Measurements from ENCODE around the gene PCDHGA1.
"Not testable (repeated sequence)": the region's sequence is repeated elsewhere in the genome, so short reads cannot be mapped to it uniquely, and the experiment has no call there.

The PCDHGA1 gene

DNA sequence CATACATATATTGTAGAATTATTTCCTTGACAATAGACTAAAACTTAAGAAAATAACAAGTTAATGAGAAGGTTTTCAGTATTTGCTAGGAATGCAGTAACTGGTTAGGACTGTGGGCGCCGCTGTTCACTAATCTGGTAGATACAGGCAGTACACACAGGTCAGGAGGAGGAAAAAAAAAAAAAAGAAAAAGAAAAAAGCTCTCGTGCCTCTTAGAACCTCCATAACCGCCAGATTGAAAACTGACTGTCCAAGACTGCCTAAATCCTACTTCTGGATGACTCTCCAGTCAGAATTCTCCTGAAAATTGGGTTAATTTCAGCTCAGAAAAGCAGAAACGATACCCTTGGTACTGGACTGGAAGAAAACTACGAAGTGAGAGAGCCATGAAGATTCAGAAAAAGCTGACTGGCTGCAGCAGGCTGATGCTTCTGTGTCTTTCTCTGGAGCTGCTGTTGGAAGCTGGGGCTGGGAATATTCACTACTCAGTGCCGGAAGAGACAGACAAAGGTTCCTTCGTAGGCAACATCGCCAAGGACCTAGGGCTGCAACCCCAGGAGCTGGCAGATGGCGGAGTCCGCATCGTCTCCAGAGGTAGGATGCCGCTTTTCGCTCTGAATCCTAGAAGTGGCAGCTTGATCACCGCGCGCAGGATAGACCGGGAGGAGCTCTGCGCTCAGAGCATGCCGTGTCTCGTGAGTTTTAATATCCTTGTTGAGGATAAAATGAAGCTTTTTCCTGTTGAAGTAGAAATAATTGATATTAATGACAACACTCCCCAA is at the start of gene PCDHGA1:
Gene PCDHGA1 (plus strand): TSS at position 216 of the 782 bp plus-strand sequence.
- no peak for FAIRE-seq
- DNase-seq (ENCODE audit: insufficient read length, low spot score) = peak; percentile 73

- DNase-seq (ENCODE audit: insufficient read length, low spot score) = no peak
- FAIRE-seq = no peak
Observed at GRCh38 chr5:141298376-141298775, 31.9 kb upstream of the PCDHGA1 start.

DNA sequence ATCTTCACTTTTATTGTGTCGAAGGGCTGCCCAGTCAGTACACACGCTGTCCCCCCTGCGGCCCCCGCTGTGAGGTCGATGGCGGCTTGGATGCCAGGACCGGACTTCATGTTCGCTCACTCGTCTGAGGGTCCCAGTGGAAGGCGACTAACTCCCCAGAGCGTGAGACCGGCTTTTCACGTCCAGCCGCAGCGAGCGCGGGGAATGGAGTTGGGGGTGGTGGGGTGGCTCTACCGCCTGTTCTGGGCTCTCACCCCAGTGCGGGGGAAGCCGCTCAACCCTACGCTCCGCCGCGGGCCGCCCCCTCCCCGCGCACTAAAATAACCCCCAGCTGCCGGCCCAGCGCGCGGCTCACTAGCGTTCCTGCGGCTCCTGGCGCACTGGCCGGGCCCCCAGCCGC is 26.6 kb upstream of the PCDHGA1 start, which contains the start of gene SLC25A2:
Gene SLC25A2 (minus strand): TSS at position 294 of the 400 bp plus-strand sequence. CDS start 184 bp downstream, at position 110.
- no peak for DNase-seq (ENCODE audit: insufficient read length, low spot score)
- FAIRE-seq = no peak

DNA sequence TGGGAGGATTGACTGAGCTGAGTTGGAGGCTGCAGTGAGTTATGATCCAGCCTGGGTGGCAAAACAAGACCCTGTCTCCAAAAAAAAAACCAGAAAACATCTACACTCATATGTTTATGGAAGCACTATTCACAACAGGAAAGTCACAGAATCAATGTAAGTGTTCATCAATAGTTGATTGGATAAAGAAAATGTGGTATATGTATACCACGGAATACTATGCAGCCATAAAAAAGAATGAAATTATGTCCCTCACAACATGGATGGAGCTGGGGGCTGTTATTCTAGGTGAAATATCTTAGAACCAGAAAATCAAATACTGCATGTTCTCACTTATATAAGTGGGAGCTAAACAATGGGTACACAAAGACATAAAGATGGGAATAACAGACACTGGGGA is 23.7 kb upstream of the PCDHGA1 start:
- no peak for DNase-seq (ENCODE audit: insufficient read length, low spot score)
- FAIRE-seq = no peak

- FAIRE-seq = no peak
- no peak for DNase-seq (ENCODE audit: insufficient read length, low spot score)
Observed at GRCh38 chr5:141313711-141314110, 16.6 kb upstream of the PCDHGA1 start.

- DNase-seq (ENCODE audit: insufficient read length, low spot score); FAIRE-seq: not testable (repeated sequence)
Observed at GRCh38 chr5:141316963-141317362, 13.4 kb upstream of the PCDHGA1 start.

DNA sequence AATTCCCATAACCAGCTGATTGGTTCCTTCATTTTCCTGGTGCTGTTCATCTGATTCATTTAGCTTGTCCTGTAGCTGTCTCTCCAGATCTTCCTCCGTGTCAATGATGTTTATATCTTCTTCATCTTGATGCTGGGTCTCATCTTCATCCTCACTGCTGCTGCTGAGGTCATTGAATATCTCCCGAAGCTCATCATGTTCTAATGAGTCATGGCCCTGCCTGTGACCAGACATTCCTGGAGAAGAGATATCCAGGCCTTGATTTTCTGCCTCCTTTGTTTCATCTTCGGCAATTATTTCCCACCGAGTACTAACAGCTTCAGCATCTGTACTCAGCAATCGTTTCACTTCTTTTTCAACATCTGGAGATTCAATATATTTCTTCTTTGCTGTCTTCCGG is 11.1 kb upstream of the PCDHGA1 start:
- no peak for DNase-seq (ENCODE audit: insufficient read length, low spot score)
- no peak for FAIRE-seq

DNA sequence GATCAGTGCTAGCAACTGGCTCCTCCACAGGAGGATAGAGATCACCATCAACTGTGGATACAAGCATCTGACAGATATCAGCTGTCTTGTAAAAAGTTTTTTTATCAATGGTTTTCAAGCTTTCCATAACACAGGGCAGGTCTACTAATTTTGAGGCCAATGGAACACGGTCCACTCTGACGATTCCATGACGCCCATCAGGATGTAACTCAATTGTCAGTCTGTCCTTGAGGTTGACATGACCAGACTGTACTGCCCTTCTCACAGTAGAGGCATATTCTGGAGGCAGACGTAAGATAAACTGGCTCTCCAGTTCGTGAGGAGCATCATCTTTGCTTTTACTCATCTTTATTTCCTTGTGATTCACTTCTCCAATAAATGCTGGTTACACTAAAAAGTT is 10.6 kb upstream of the PCDHGA1 start:
- FAIRE-seq (no peak), DNase-seq (ENCODE audit: insufficient read length, low spot score) (no peak)

DNA sequence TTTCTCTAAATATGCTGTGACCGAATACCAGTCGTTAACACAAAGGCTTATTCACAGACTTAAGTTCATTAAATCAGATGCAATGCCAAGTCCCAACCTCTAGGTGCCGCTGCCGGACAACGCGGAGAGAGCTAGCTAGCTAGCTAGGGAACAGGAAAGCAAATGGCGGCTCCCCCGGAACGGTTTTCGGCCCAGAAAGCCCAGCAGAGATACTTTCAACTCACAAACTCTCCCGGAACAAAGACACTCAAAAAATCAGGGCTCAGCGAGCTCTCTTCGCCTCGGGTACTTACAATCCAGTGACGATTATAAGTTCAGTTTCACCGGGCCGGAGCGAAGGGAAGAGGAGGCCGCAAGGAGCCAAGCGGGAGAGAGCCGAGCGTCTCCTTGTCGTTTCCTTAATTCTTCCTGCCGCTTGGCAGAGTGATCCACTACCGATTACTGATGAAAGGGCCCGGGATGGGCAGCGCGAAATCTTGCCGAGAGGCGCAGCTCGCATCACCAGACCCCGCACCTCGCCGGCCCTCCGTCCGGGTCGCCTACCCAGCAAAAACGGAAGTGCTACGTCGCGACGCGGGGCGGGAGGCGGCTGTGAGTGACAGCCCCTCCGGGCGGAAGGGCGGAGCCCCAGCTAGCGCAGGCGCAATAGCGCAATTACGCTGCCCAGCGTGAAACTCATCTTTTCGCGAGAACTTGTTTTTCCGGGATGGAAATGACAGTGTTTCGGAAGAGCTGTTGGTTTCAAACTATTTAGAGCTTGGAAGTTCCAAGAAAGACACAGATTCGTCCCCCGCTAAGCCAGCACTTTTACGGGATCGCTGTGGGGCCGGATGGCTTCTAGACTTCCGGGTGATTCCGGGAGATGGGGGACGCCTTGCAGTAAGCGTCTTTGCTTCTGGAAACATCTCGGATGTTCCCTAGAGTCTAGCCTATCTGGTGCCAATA is 9.8 kb upstream of the PCDHGA1 start, which contains the start of gene TAF7:
Gene TAF7 (minus strand): TSS at position 560 of the 945 bp plus-strand sequence. CDS start 740 bp downstream, outside the sequence.
- peak; percentile 84 for FAIRE-seq
- DNase-seq (ENCODE audit: insufficient read length, low spot score) = peak; percentile 81

DNA sequence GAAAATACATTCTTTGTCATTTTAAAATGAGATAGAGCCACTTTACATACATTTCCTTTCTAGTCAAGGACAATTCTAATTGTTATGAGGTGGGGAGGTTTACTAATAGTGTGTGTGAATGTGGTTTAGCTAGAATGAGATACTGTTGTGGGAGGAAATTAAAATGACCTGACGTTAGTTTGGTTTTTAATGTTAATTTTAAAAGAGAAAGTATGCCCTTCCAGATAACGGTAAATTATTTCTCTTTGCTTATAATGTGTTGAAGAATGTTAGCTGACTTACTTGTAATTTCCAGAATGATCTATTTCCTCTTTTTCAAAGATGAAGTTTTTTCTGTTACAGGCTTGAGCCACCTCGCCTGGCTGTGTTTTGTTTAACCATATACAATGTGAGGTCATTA is 8.1 kb upstream of the PCDHGA1 start:
- DNase-seq (ENCODE audit: insufficient read length, low spot score) (no peak), FAIRE-seq (no peak)

DNA sequence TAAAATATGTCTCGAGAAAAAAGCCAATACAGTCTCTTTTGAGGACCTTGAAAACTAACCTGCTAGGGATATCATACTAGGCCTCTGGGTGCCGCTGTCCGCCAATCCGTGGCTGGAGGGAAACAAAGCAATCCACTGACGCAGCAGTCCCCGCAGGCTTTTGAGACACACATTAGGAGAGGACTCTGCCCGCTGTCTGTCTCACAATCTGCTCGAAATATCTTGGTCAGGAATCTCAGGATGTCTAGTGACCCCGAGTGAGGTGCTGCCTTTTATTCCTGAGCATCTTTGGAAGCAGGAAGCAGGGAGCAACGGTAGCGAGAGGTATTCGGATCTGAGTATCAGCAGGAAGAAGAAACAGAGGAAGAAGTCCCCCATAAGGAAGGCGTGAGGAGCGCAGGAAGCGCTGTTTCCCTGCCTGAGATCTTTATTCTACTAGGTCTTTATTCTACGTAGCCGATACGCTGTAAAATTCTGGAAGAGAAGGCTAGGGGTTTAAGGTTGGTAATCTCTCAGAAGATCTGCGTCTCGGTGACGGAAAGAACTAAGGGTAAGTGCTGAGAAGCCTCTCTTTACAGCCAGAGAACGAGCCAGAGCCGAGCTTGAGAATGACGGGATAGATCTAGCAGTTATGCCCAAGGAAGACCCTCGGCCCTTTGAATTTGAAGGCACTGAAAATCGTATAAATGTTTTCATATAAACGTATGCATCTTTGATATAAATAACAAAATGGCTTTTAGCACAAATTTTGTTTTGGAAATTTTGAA is 4.0 kb upstream of the PCDHGA1 start:
- DNase-seq (ENCODE audit: insufficient read length, low spot score) (no peak), FAIRE-seq (no peak)

DNA sequence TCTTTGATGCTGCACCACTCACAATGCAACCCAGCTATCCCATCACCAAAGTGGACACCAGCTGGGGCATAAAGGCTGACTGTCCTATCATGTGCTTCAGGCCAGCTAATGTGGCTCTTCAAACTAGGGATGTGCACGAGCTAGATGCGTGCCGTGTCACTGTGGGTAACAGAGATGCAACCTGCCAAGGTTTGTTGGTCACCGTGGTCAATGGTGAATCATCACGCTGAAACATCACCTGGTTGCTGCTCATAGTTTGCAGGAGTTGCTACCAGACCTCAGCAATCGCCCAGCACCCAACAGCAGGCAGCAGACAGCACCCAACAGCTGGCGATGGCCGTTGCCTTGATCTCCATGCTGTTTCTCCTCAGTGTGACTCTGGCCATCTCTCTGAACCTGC is 2.1 kb upstream of the PCDHGA1 start:
- DNase-seq (ENCODE audit: insufficient read length, low spot score) (no peak), FAIRE-seq (no peak)

- DNase-seq (ENCODE audit: insufficient read length, low spot score); FAIRE-seq: not testable (repeated sequence)
Observed at GRCh38 chr5:141332571-141332970, 2.3 kb downstream of the PCDHGA1 start.

DNA sequence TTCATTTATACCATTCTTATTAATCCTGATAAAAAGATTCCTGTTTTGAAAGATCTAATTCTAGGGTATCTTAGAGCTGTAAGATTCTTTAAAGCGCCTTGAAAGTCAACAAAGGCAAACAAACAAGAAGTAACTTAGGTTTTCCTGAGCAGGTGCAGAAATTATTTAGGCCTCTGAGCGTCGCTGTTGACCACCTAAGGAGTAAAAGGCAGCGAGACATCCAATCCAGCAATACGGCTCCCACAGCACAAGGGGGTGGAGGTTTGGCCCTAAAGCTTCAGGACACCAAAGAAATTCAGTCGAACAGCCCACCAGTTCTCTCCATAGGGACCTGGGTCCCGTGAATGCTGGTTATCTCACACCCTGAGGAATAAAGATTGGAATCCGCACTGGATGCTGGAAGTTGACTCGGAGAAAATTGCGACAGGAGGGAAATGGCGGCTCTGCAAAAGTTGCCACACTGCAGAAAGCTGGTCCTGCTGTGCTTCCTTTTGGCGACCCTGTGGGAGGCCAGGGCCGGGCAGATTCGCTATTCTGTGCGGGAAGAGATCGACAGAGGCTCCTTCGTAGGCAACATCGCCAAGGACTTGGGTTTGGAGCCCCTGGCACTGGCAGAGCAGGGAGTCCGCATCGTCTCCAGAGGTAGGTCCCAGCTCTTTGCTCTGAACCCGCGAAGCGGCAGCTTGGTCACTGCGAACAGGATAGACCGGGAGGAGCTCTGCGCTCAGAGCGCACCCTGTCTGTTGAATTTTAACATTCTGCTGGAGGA is 8.4 kb downstream of the PCDHGA1 start, which contains the start of gene PCDHGA2:
Gene PCDHGA2 (plus strand): TSS at position 223 of the 769 bp plus-strand sequence.
- DNase-seq (ENCODE audit: insufficient read length, low spot score) (no peak), FAIRE-seq (no peak)

- FAIRE-seq = not testable (repeated sequence)
Observed at GRCh38 chr5:141340781-141341354, 10.6 kb downstream of the PCDHGA1 start.

GRCh38 chr5:141342773-141343172 is 12.5 kb downstream of the PCDHGA1 start:
- no peak for DNase-seq (ENCODE audit: insufficient read length, low spot score)
- FAIRE-seq = no peak

More at GRCh38 chr5:141340781-141341354, 10.6 kb downstream of the PCDHGA1 start:
- DNase-seq (ENCODE audit: insufficient read length, low spot score) = not testable (repeated sequence)

GRCh38 chr5:141343242-141343952 is 13.1 kb downstream of the PCDHGA1 start, which contains the start of gene PCDHGA3:
Gene PCDHGA3, plus strand, starts transcription at chr5:141343829. Its CDS starts 205 bp downstream, at chr5:141344034.
- no peak for DNase-seq (ENCODE audit: insufficient read length, low spot score)

GRCh38 chr5:141343953-141344463 is 13.7 kb downstream of the PCDHGA1 start:
- no peak for FAIRE-seq
- DNase-seq (ENCODE audit: insufficient read length, low spot score) = no peak

More at GRCh38 chr5:141343242-141343952, 13.1 kb downstream of the PCDHGA1 start, which contains the start of gene PCDHGA3:
- no peak for FAIRE-seq

Measured in HTR-8/SVneo (cell line).